NCI-H1694 (cell line): ENCODE results near the gene RBM20.
"Not testable (repeated sequence)": the region's sequence is repeated elsewhere in the genome, so short reads cannot be mapped to it uniquely, and the experiment has no call there.

ENCODE experiments used
- DNase-seq: peaks from one replicate; lab custom pipeline; 2025; lab: John Stamatoyannopoulos, UW

Gene RBM20

GRCh38 chr10:110625356-110625894, 18.7 kb upstream of the RBM20 start:
- no peak for DNase-seq

- DNase-seq = no peak
Measured at GRCh38 chr10:110625951-110626855, 17.9 kb upstream of the RBM20 start.

- DNase-seq = no peak
Measured at GRCh38 chr10:110628161-110628560, 16.0 kb upstream of the RBM20 start.

GRCh38 chr10:110629680-110630191, 14.4 kb upstream of the RBM20 start:
- DNase-seq = no peak

- no peak for DNase-seq
Measured at GRCh38 chr10:110631934-110632333, 12.2 kb upstream of the RBM20 start.

- no peak for DNase-seq
Measured at GRCh38 chr10:110632591-110633215, 11.4 kb upstream of the RBM20 start.

- peak; percentile 26 for DNase-seq
Measured at GRCh38 chr10:110634527-110635209, 9.5 kb upstream of the RBM20 start.

- DNase-seq = no peak
Measured at GRCh38 chr10:110636572-110636931, 7.6 kb upstream of the RBM20 start.

- no peak for DNase-seq
Measured at GRCh38 chr10:110636932-110637557, 7.1 kb upstream of the RBM20 start.

- no peak for DNase-seq
Measured at GRCh38 chr10:110637558-110638053, 6.5 kb upstream of the RBM20 start.

GRCh38 chr10:110638319-110638718, 5.8 kb upstream of the RBM20 start:
- DNase-seq = no peak

- not testable (repeated sequence) for DNase-seq
Measured at GRCh38 chr10:110639046-110639445, 5.1 kb upstream of the RBM20 start.

GRCh38 chr10:110639858-110640257, 4.3 kb upstream of the RBM20 start:
- DNase-seq = not testable (repeated sequence)

- DNase-seq = no peak
Measured at GRCh38 chr10:110641256-110641655, 2.9 kb upstream of the RBM20 start.

- DNase-seq = no peak
Measured at GRCh38 chr10:110642204-110643034, 1.7 kb upstream of the RBM20 start.

GRCh38 chr10:110643035-110643652, 992 bp upstream of the RBM20 start:
- no peak for DNase-seq

GRCh38 chr10:110644598-110645462, 694 bp downstream of the RBM20 start:
- DNase-seq = no peak

- DNase-seq = no peak
Measured at GRCh38 chr10:110646417-110647135, 2.4 kb downstream of the RBM20 start.

GRCh38 chr10:110647136-110647430, 2.9 kb downstream of the RBM20 start:
- DNase-seq = no peak
